Neural cell (in vitro differentiated cells): Measurements from ENCODE around the gene RAET1G. TPM values are rescaled to one million over a fixed set of nuclear protein-coding genes. Genes with fewer than 3 reads are reported as not detected.

Experiments used
- H2AFZ ChIP-seq: fragments of 200-600, 300-800 bp; sonication (generic), shearing (Covaris generic); 2 replicates; pipeline ENCODE4 v1.6.0; 2014; ENCODE audit warnings: low read depth, mild to moderate bottlenecking, antibody characterized with exemption, low read length, moderate library complexity
- H3F3A ChIP-seq: fragments of 200-600 bp; shearing (Covaris generic); 2 replicates; pipeline ENCODE4 v1.6.1; 2016; ENCODE audit warnings: mild to moderate bottlenecking, moderate library complexity, mixed read lengths, antibody characterized with exemption, low read length; ENCODE audit not compliant: insufficient read depth, poor library complexity, severe bottlenecking
- H3K27ac ChIP-seq: fragments of 200-600, 300-800 bp; sonication (generic), shearing (Covaris generic); 2 replicates; pipeline ENCODE4 v1.5.1; 2014; ENCODE audit warnings: mild to moderate bottlenecking, low read length, moderate library complexity
- H3K27me3 ChIP-seq: fragments of 300-800, 200-600 bp; sonication (generic), shearing (Covaris generic); 2 replicates; pipeline ENCODE4 v1.6.0; 2014; ENCODE audit warnings: mild to moderate bottlenecking, low read depth, low read length, moderate library complexity; ENCODE audit not compliant: insufficient read depth
- H3K36me3 ChIP-seq: fragments of 300-800, 200-600 bp; sonication (generic), shearing (Covaris generic); 2 replicates; pipeline ENCODE4 v1.5.1; 2014; ENCODE audit warnings: mild to moderate bottlenecking, antibody characterized with exemption, low read length, moderate library complexity; ENCODE audit not compliant: insufficient read depth
- H3K4me2 ChIP-seq: fragments of 300-800, 200-600 bp; sonication (generic), shearing (Covaris generic); 2 replicates; pipeline ENCODE4 v1.6.0; 2014; ENCODE audit warnings: mild to moderate bottlenecking, low read length
- H3K4me3 ChIP-seq: fragments of 300-800, 200-600 bp; sonication (generic), shearing (Covaris generic); 2 replicates; pipeline ENCODE4 v1.5.1; 2014; ENCODE audit warnings: mild to moderate bottlenecking, low read length, moderate library complexity
- H3K79me2 ChIP-seq: fragments of 200-600 bp; shearing (Covaris generic); replicated peaks from 2 replicates; pipeline ENCODE4 v1.6.0; 2014; ENCODE audit warnings: mild to moderate bottlenecking, low read length, moderate library complexity; ENCODE audit not compliant: insufficient read depth
- H3K9ac ChIP-seq: fragments of 300-800, 200-600 bp; sonication (generic), shearing (Covaris generic); 2 replicates; pipeline ENCODE4 v1.6.1; 2016; ENCODE audit warnings: mild to moderate bottlenecking, low read length, mixed read lengths
- H3K9me2 ChIP-seq: fragments of 200-600 bp; shearing (Covaris generic); 2 replicates; pipeline ENCODE4 v1.6.1; 2016; ENCODE audit warnings: mild to moderate bottlenecking, low read length, mixed read lengths; ENCODE audit not compliant: insufficient read depth
- H3K9me3 ChIP-seq: fragments of 200-600, 300-800 bp; sonication (generic), shearing (Covaris generic); 2 replicates; pipeline ENCODE4 v1.6.1; 2016; ENCODE audit warnings: mild to moderate bottlenecking, mixed run types, low read length, moderate library complexity, mixed read lengths
- H4K20me1 ChIP-seq: fragments of 200-600 bp; shearing (Covaris generic); 2 replicates; pipeline ENCODE4 v1.6.1; 2016; ENCODE audit warnings: mild to moderate bottlenecking, mixed run types; ENCODE audit not compliant: insufficient read depth
- CTCF ChIP-seq: fragments of 450-650 bp; IDR thresholded peaks from 2 replicates; pipeline ENCODE4 v1.5.1; 2014; ENCODE audit warnings: antibody characterized with exemption, mild to moderate bottlenecking, moderate library complexity; ENCODE audit not compliant: poor library complexity, severe bottlenecking
- EP300 ChIP-seq: fragments of 450-650 bp; conservative IDR thresholded peaks from 2 replicates; pipeline ENCODE4 v1.6.1; 2014; ENCODE audit warnings: antibody characterized with exemption, mild to moderate bottlenecking, moderate library complexity; ENCODE audit not compliant: poor library complexity, severe bottlenecking
- EZH2 ChIP-seq: fragments of 200-600, 300-800 bp; shearing (Covaris generic), sonication (generic); IDR thresholded peaks from 2 replicates; pipeline ENCODE4 v1.6.1; 2014; ENCODE audit warnings: antibody characterized with exemption, low read length, borderline replicate concordance, mild to moderate bottlenecking; ENCODE audit not compliant: insufficient read depth, poor library complexity, severe bottlenecking
- MXI1 ChIP-seq: fragments of 450-650 bp; conservative IDR thresholded peaks from 2 replicates; pipeline ENCODE4 v1.6.1; 2014; ENCODE audit warnings: antibody characterized with exemption, mild to moderate bottlenecking; ENCODE audit not compliant: poor library complexity, severe bottlenecking
- POLR2AphosphoS5 ChIP-seq: IDR thresholded peaks from 2 replicates; pipeline ENCODE4 v1.6.1; 2012
- RAD21 ChIP-seq: fragments of 450-650 bp; conservative IDR thresholded peaks from 2 replicates; pipeline ENCODE4 v1.6.1; 2014; ENCODE audit warnings: antibody characterized with exemption, mild to moderate bottlenecking, moderate library complexity
- REST ChIP-seq: IDR thresholded peaks from 2 replicates; pipeline ENCODE4 v1.6.1; 2012; ENCODE audit warnings: borderline replicate concordance
- SMC3 ChIP-seq: fragments of 450-650 bp; conservative IDR thresholded peaks from 2 replicates; pipeline ENCODE4 v1.6.1; 2014; ENCODE audit warnings: antibody characterized with exemption, mild to moderate bottlenecking, moderate library complexity; ENCODE audit not compliant: poor library complexity
- TAF1 ChIP-seq: IDR thresholded peaks from 2 replicates; pipeline ENCODE4 v1.6.1; 2012; ENCODE audit warnings: low read depth
- polyA plus RNA-seq: library from polyadenylated mRNA; depleted of rRNA; stranded (reverse); fragments of >200 nt; gene quantifications from 2 replicates; pipeline ENCODE4 v1.2.3, GENCODE V29; 2014

The RAET1G gene
- polyA plus RNA-seq, 1 donor from 2014 or later, result not detected

- no peaks in the 10 kb centered on the region for H3K9me2 ChIP-seq
- H3F3A ChIP-seq, result no peaks in the 10 kb centered on the region
- no peaks in the 10 kb centered on the region for H3K36me3 ChIP-seq
- no peak overlapping the region for H3K4me3 ChIP-seq
- no peaks in the 10 kb centered on the region for H4K20me1 ChIP-seq
- no peaks in the 10 kb centered on the region for H3K27me3 ChIP-seq
- H2AFZ ChIP-seq, result no peak overlapping the region
- H3K9me3 ChIP-seq, result no peaks in the 10 kb centered on the region
- no peak overlapping the region for H3K9ac ChIP-seq
- TF ChIP-seq EZH2 (no peak), EP300 (no peak), RAD21 (no peak), REST (no peak), POLR2AphosphoS5 (no peak), SMC3 (no peak), MXI1 (no peak), CTCF (no peak), TAF1 (no peak)
- H3K79me2 ChIP-seq, result no peaks in the 10 kb centered on the region
- H3K27ac ChIP-seq, result no peak overlapping the region
- no peak overlapping the region for H3K4me2 ChIP-seq
Observed at GRCh38 chr6:149881066-149881766, 41.7 kb downstream of the RAET1G start.

DNA sequence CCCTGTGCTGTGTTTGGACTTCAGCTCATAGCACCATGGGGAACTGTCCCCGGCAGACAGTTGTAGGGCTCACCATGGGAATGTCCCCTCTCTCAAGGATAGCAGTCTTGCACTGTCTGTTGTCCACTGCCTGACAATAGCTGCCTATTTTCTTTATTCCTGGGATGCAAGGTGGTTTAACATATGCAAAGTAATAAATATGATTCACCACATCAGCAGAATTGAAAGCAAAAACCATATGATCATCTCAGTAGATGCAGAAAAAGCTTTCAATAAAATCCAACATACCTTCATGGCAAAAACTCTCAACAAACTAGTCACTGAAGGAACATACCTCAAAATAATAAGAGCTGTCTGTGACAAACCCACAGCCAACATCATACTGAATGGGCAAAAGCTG, 45.3 kb downstream of the RAET1G start:
- H3K79me2 ChIP-seq, result no peaks in the 10 kb centered on the region
- H3F3A ChIP-seq, result no peaks in the 10 kb centered on the region
- no peaks in the 10 kb centered on the region for H3K9me2 ChIP-seq
- no peaks in the 10 kb centered on the region for H3K9me3 ChIP-seq
- H3K27ac ChIP-seq, result no peak overlapping the region
- no peak overlapping the region for H2AFZ ChIP-seq
- no peaks in the 10 kb centered on the region for H3K27me3 ChIP-seq
- no peak overlapping the region for H3K4me3 ChIP-seq
- TF ChIP-seq REST (no peak), EZH2 (no peak), EP300 (no peak), POLR2AphosphoS5 (no peak), MXI1 (no peak), RAD21 (no peak), CTCF (no peak), TAF1 (no peak), SMC3 (no peak)
- H3K9ac ChIP-seq, result no peak overlapping the region
- no peaks in the 10 kb centered on the region for H3K36me3 ChIP-seq
- no peaks in the 10 kb centered on the region for H4K20me1 ChIP-seq
- H3K4me2 ChIP-seq, result no peak overlapping the region
